Measurements from ENCODE around the gene DZIP1L. TPM values are rescaled to one million over a fixed set of nuclear protein-coding genes. Genes with fewer than 3 reads are reported as not detected.

The DZIP1L gene
- total RNA-seq, 1 donor from 2014 or later, result 6.6 TPM

GRCh38 chr3:138051947-138052802, 63.2 kb downstream of the DZIP1L start:
- DNase-seq (ENCODE audit: low read depth), result no peak
- peaks cover 2% of the 10 kb centered on the region for H3K36me3 ChIP-seq (ENCODE audit: control insufficient read depth, insufficient read depth, low read length)
- peak; percentile 83 for TF ChIP-seq CTCF (IDR thresholded peaks at IDR 0.05; ENCODE audit: insufficient read depth, low read length, poor library complexity, severe bottlenecking)
- no peaks in the 10 kb centered on the region for H3K27me3 ChIP-seq (ENCODE audit: control insufficient read depth, insufficient read depth, low read length)
- H3K4me3 ChIP-seq (ENCODE audit: low read depth, low read length), result no peak overlapping the region

DNA sequence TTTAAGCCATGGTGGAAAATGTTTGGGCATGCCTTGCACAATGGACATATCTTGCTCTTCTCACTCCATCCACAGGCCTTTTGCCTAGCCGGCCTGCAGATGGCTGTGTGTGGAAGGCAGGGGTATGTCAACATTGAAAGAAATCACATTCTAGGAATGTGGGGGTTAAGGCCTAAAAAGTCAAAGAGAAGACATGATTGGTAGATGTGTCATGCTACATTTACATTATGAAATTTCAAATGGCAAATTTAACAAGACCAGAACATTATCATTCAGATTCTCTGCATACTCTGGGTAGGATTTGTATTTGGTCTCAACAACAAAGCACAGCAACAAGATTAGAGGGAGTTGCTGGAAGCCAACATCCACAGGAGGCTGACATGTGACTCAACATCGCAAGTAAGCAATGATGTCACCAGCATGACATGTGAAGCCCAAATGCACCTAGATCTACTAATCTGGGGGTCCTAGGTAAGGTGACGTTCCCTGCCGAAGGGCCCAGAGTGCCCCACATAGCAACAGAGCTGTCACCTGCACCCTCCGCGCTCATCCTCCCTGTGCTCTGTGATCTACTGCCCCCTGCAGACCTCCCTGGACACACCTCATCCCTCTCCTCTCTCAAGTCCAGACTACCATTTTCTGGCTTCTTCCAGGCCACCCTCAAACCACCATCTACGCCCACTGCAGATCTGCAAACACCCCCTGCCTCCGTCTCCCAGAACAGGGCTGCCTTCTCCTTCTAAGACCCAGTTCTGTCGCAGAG, 66.1 kb downstream of the DZIP1L start:
- H3K27me3 ChIP-seq (ENCODE audit: control insufficient read depth, insufficient read depth, low read length), result no peaks in the 10 kb centered on the region
- no peak for TF ChIP-seq CTCF (IDR thresholded peaks at IDR 0.05; ENCODE audit: insufficient read depth, low read length, poor library complexity, severe bottlenecking)
- no peak overlapping the region for H3K4me3 ChIP-seq (ENCODE audit: low read depth, low read length)
- DNase-seq (ENCODE audit: low read depth), result no peak
- peaks cover 2% of the 10 kb centered on the region for H3K36me3 ChIP-seq (ENCODE audit: control insufficient read depth, insufficient read depth, low read length)

GRCh38 chr3:138047596-138048158, 67.7 kb downstream of the DZIP1L start:
- no peaks in the 10 kb centered on the region for H3K27me3 ChIP-seq (ENCODE audit: control insufficient read depth, insufficient read depth, low read length)
- no peak for TF ChIP-seq CTCF (IDR thresholded peaks at IDR 0.05; ENCODE audit: insufficient read depth, low read length, poor library complexity, severe bottlenecking)
- peaks cover 2% of the 10 kb centered on the region for H3K36me3 ChIP-seq (ENCODE audit: control insufficient read depth, insufficient read depth, low read length)
- DNase-seq (ENCODE audit: low read depth), result no peak
- no peak overlapping the region for H3K4me3 ChIP-seq (ENCODE audit: low read depth, low read length)

DNA sequence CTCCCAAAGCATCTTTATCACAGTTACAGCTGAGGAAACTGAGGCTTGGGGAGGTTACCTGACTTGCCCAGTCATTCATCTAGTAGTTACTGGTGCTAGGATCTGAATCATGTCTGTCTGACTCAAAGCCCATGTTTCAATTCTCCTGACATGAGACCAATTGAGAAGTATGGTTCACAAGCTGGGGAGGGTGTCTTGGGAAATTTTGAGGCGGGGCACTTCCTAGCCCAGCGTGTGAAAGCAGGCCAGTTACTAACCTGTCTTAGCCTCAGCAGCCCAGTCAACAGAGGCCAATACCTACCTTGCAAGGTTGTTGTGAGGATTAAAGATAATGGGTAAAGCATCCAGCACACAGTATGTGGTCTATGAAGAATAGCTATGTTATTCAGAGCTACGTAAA, 68.5 kb downstream of the DZIP1L start:
- no peak for DNase-seq (ENCODE audit: low read depth)
- H3K27me3 ChIP-seq (ENCODE audit: control insufficient read depth, insufficient read depth, low read length), result no peaks in the 10 kb centered on the region
- no peak for TF ChIP-seq CTCF (IDR thresholded peaks at IDR 0.05; ENCODE audit: insufficient read depth, low read length, poor library complexity, severe bottlenecking)
- H3K4me3 ChIP-seq (ENCODE audit: low read depth, low read length), result no peak overlapping the region
- H3K36me3 ChIP-seq (ENCODE audit: control insufficient read depth, insufficient read depth, low read length), result peaks cover 2% of the 10 kb centered on the region

DNA sequence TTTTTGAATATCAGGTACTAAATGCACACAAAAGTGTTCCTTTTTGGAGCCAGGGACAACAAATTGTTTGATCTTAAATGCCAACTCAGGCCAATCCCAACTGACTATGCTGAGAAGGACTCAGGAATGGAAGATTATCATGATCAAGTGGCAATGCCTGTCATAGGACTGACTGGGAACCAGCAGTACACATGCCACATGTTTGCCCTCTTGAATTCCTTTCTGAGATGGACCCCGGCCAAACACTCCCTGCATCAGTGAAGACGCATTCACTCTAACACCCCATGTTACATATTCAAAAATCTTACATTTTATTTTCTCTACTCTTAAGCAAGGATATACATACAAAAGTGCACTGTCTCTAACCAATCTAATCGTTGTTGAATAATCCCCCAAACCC, 69.3 kb downstream of the DZIP1L start:
- no peak for TF ChIP-seq CTCF (IDR thresholded peaks at IDR 0.05; ENCODE audit: insufficient read depth, low read length, poor library complexity, severe bottlenecking)
- H3K4me3 ChIP-seq (ENCODE audit: low read depth, low read length), result no peak overlapping the region
- DNase-seq (ENCODE audit: low read depth), result no peak
- no peaks in the 10 kb centered on the region for H3K27me3 ChIP-seq (ENCODE audit: control insufficient read depth, insufficient read depth, low read length)
- H3K36me3 ChIP-seq (ENCODE audit: control insufficient read depth, insufficient read depth, low read length), result peaks cover 2% of the 10 kb centered on the region

Data from kidney epithelial cell (primary cell).